GM23338 (cell line): ENCODE measurements around the gene ZBTB44. TPM values are rescaled to one million over a fixed set of nuclear protein-coding genes. Genes with fewer than 3 reads are reported as not detected.

Source experiments
- ATAC-seq: fragments of 200-7000 bp; cut with Tn5 transposase; 3 replicates; pipeline ENCODE4 v1.9.1; 2020
- DNase-seq: peaks from one replicate; pipeline ENCODE4 v3.0.0-alpha.2; 2015; ENCODE audit warnings: low spot score
- H2AFZ ChIP-seq: fragments of 200-600 bp; sonication (generic); 2 replicates; pipeline ENCODE4 v1.8.0; 2016; ENCODE audit warnings: antibody characterized with exemption, mild to moderate bottlenecking, moderate library complexity
- H3F3A ChIP-seq: fragments of 200-600 bp; sonication (generic); replicated peaks from 2 replicates; pipeline ENCODE4 v1.8.0; 2017; ENCODE audit warnings: antibody characterized with exemption, mixed run types, low read depth
- H3K27ac ChIP-seq: fragments of 200-600 bp; sonication (generic); 2 replicates; pipeline ENCODE4 v1.6.1; 2016; ENCODE audit warnings: low read depth
- H3K27me3 ChIP-seq: fragments of 200-600 bp; sonication (generic); 2 replicates; pipeline ENCODE4 v1.8.0; 2016; ENCODE audit warnings: mild to moderate bottlenecking, mixed run types, moderate library complexity; ENCODE audit not compliant: insufficient read depth
- H3K36me3 ChIP-seq: fragments of 200-600 bp; sonication (generic); 2 replicates; pipeline ENCODE4 v1.8.0; 2016; ENCODE audit warnings: mild to moderate bottlenecking; ENCODE audit not compliant: insufficient read depth
- H3K4me1 ChIP-seq: fragments of 200-600 bp; sonication (generic); 2 replicates; pipeline ENCODE4 v1.8.0; 2016; ENCODE audit warnings: mild to moderate bottlenecking, moderate library complexity; ENCODE audit not compliant: insufficient read depth
- H3K4me2 ChIP-seq: fragments of 200-600 bp; sonication (generic); 2 replicates; pipeline ENCODE4 v1.7.1; 2017; ENCODE audit warnings: mixed run types
- H3K4me3 ChIP-seq: fragments of 200-600 bp; sonication (generic); 2 replicates; pipeline ENCODE4 v1.6.1; 2016; ENCODE audit warnings: mixed run types
- H3K79me2 ChIP-seq: fragments of 200-600 bp; sonication (generic); replicated peaks from 2 replicates; pipeline ENCODE4 v1.8.0; 2017; ENCODE audit warnings: mild to moderate bottlenecking; ENCODE audit not compliant: insufficient read depth
- H3K9me2 ChIP-seq: fragments of 200-600 bp; sonication (generic); 2 replicates; pipeline ENCODE4 v1.8.0; 2017; ENCODE audit not compliant: insufficient read depth
- H4K20me1 ChIP-seq: fragments of 200-600 bp; sonication (generic); replicated peaks from 2 replicates; pipeline ENCODE4 v1.8.0; 2017; ENCODE audit warnings: mild to moderate bottlenecking; ENCODE audit not compliant: insufficient read depth
- H3K27ac Mint-ChIP-seq: 2 replicates; pipeline ENCODE4 v1.8.0; 2020; ENCODE audit warnings: inconsistent platforms, mild to moderate bottlenecking, moderate library complexity, mixed read lengths
- H3K27me3 Mint-ChIP-seq: 3 replicates; pipeline ENCODE4 v1.8.0; 2022; ENCODE audit warnings: low read depth, mild to moderate bottlenecking, moderate library complexity, mixed read lengths, inconsistent platforms; ENCODE audit not compliant: insufficient read depth, poor library complexity
- H3K36me3 Mint-ChIP-seq: 3 replicates; pipeline ENCODE4 v1.8.0; 2021; ENCODE audit warnings: low read depth, mild to moderate bottlenecking, inconsistent platforms, moderate library complexity, mixed read lengths
- H3K4me1 Mint-ChIP-seq: 3 replicates; pipeline ENCODE4 v1.8.0; 2020; ENCODE audit warnings: mild to moderate bottlenecking, inconsistent platforms, mixed read lengths
- H3K4me3 Mint-ChIP-seq: 3 replicates; pipeline ENCODE4 v1.8.0; 2021; ENCODE audit warnings: moderate library complexity, mild to moderate bottlenecking, inconsistent platforms, mixed read lengths
- H3K9me3 Mint-ChIP-seq: 3 replicates; pipeline ENCODE4 v1.8.0; 2020; ENCODE audit warnings: moderate library complexity, mild to moderate bottlenecking, inconsistent platforms, mixed read lengths
- CREB1 ChIP-seq: fragments of 250-450 bp; sonication (Bioruptor Pico); IDR thresholded peaks from 2 replicates; pipeline ENCODE4 v1.5.0; 2020; ENCODE audit warnings: low read depth, mild to moderate bottlenecking, moderate library complexity
- CTCF ChIP-seq, 2 experiments: fragments of 200-600 bp in 1 of 2; sonication (generic) in 1 of 2; conservative IDR thresholded peaks; 2 replicates each; pipeline versions ENCODE4 v1.5.1 to v1.6.1; 2016 to 2017; ENCODE audit warnings: antibody characterized with exemption in 2 of 2, low read depth in 2 of 2, mild to moderate bottlenecking in 2 of 2, moderate library complexity in 1 of 2
- ETS1 ChIP-seq: IDR thresholded peaks from 2 replicates; pipeline ENCODE4 v1.6.1; 2016; ENCODE audit warnings: antibody characterized with exemption
- EZH2 ChIP-seq: fragments of 200-600 bp; sonication (generic); IDR thresholded peaks from one replicate; pipeline ENCODE4 v1.8.0; 2017; ENCODE audit warnings: antibody characterized with exemption, mild to moderate bottlenecking, low read depth; ENCODE audit not compliant: unreplicated experiment
- JUNB ChIP-seq: IDR thresholded peaks from one replicate; pipeline ENCODE4 v1.6.1; 2016; ENCODE audit warnings: antibody characterized with exemption; ENCODE audit not compliant: unreplicated experiment
- NANOG ChIP-seq: IDR thresholded peaks from 2 replicates; pipeline ENCODE4 v1.6.1; 2016; ENCODE audit warnings: antibody characterized with exemption, borderline replicate concordance
- POLR2AphosphoS5 ChIP-seq: IDR thresholded peaks from 2 replicates; pipeline ENCODE4 v1.6.1; 2016; ENCODE audit warnings: antibody characterized with exemption, low read depth
- STAT1 ChIP-seq: IDR thresholded peaks from one replicate; pipeline ENCODE4 v1.6.1; 2016; ENCODE audit warnings: antibody characterized with exemption; ENCODE audit not compliant: unreplicated experiment
- ZNF331 ChIP-seq: fragments of 250-450 bp; sonication (Bioruptor Pico); IDR thresholded peaks from 2 replicates; pipeline ENCODE4 v1.5.0; 2020; ENCODE audit warnings: low read depth, mild to moderate bottlenecking, moderate library complexity
- ZNF462 ChIP-seq: fragments of 250-450 bp; sonication (Bioruptor Pico); IDR thresholded peaks from 2 replicates; pipeline ENCODE4 v1.5.0; 2020; ENCODE audit warnings: mild to moderate bottlenecking, moderate library complexity
- polyA plus RNA-seq: library from polyadenylated mRNA; unstranded; fragments of >200 nt; fragmentation: Nextera tagmentation; extraction: Ambion mirVana; gene quantifications from 2 replicates; pipeline ENCODE4 v1.2.1, GENCODE V29; 2016
- total RNA-seq: library from RNA; depleted of rRNA; stranded (reverse); fragments of >200 nt; shearing (Covaris generic); gene quantifications from 2 replicates; pipeline ENCODE4 v1.2.3, GENCODE V29; 2014

Gene ZBTB44
- total and polyA plus RNA-seq, 2 experiments from 2014 or later: 61.2 to 102 TPM

GRCh38 chr11:130322126-130322525 lies 7.4 kb upstream of the ZBTB44 start:
- no peak for ATAC-seq
- Histone ChIP-seq H3K36me3 (peaks cover 10% of the 10 kb centered on the region; the same call in 1 of the 2 replicates), H3K27me3 (no peaks in the 10 kb centered on the region), H3K9me2 (peaks cover 6% of the 10 kb centered on the region; the same call in 1 of the 2 replicates), H2AFZ (no peak overlapping the region), H3F3A (no peaks in the 10 kb centered on the region), H4K20me1 (no peaks in the 10 kb centered on the region), H3K4me3 (no peak overlapping the region), H3K27ac (no peak overlapping the region), H3K79me2 (no peaks in the 10 kb centered on the region), H3K4me2 (no peak overlapping the region), H3K4me1 (peaks cover 12% of the 10 kb centered on the region)
- Mint-ChIP-seq H3K9me3 (peaks cover 35% of the 10 kb centered on the region), H3K27me3 (no peaks in the 10 kb centered on the region), H3K4me1 (peaks cover 13% of the 10 kb centered on the region; the same call in 2 of the 3 replicates), H3K27ac (no peak overlapping the region), H3K36me3 (peaks cover 42% of the 10 kb centered on the region), H3K4me3 (no peak overlapping the region)
- TF ChIP-seq EZH2 (no peak), CREB1 (CRISPR knock-in tag) (no peak)
- DNase-seq: no peak

GRCh38 chr11:130318031-130318673 lies 3.4 kb upstream of the ZBTB44 start:
- H3K4me3 ChIP-seq: no peak overlapping the region
- H3K79me2 ChIP-seq: peaks cover 9% of the 10 kb centered on the region
- Mint-ChIP-seq H3K27ac (peak overlapping the region; percentile 78), H3K36me3 (peaks cover 29% of the 10 kb centered on the region), H3K4me1 (peaks cover 29% of the 10 kb centered on the region), H3K9me3 (peaks cover 31% of the 10 kb centered on the region), H3K27me3 (peaks cover 2% of the 10 kb centered on the region), H3K4me3 (no peak overlapping the region)
- peaks cover 30% of the 10 kb centered on the region for H3K4me1 ChIP-seq
- no peaks in the 10 kb centered on the region for H3K27me3 ChIP-seq
- H3K9me2 ChIP-seq: peaks cover 4% of the 10 kb centered on the region; the same call in 1 of the 2 replicates
- H4K20me1 ChIP-seq: no peaks in the 10 kb centered on the region
- no peak for ATAC-seq
- H2AFZ ChIP-seq: peak overlapping the region; percentile 58; the same call in 1 of the 2 replicates
- H3K27ac ChIP-seq: peak overlapping the region; percentile 47; the same call in 1 of the 2 replicates
- H3K36me3 ChIP-seq: peaks cover 10% of the 10 kb centered on the region; the same call in 1 of the 2 replicates
- 0 out of 2 replicates have a peak overlapping the region, but pooled peaks have one; percentile 12 for H3K4me2 ChIP-seq
- DNase-seq: no peak
- peaks cover 5% of the 10 kb centered on the region; the same call in 1 of the 2 replicates for H3F3A ChIP-seq
- TF ChIP-seq ZNF462 (CRISPR knock-in tag): no peak
- no peak for TF ChIP-seq NANOG
- TF ChIP-seq EZH2: no peak
- no peak for TF ChIP-seq ZNF331 (CRISPR knock-in tag)
- no peak for TF ChIP-seq POLR2AphosphoS5
- TF ChIP-seq ETS1: no peak
- no peak for TF ChIP-seq CTCF (conservative IDR thresholded peaks at IDR 0.05; ENCODE audit: low read depth in 2 of 2)
- no peak for TF ChIP-seq STAT1
- TF ChIP-seq JUNB: no peak
